Stimulated activated CD8-positive, alpha-beta memory T cell treated with anti-CD3 and anti-CD28 coated beads, Interleukin-12 subunit alpha, Interleukin-12 subunit beta, amount 100 ng/mL, for 24 hours (primary cell): Measurements from ENCODE around the gene CTXND2.
"Not testable (repeated sequence)": the region's sequence is repeated elsewhere in the genome, so short reads cannot be mapped to it uniquely, and the experiment has no call there.

Experiments
- DNase-seq: peaks from one replicate; pipeline ENCODE4 v3.0.0-alpha.2; 2020; ENCODE audit errors: extremely low read depth

CTXND2 gene

DNA sequence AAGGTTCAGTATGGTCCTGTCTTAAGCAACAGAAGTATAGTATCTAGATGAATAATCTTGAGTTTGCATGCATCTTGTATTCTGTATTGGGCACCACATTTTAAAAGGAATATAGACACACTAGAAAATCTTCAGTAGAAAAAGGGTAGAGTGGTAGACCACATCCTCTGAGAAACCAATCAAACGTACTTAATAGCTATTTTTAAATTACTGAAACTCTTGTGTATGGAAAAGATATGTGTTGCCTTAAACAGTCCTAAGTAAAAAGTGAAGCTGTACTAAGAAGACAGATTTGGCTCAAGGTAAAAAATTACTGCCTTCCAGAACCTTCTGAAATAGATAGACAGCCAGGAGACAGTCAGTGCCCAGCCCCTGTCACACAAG, 3.1 kb downstream of the CTXND2 start:
- no peak for DNase-seq

DNA sequence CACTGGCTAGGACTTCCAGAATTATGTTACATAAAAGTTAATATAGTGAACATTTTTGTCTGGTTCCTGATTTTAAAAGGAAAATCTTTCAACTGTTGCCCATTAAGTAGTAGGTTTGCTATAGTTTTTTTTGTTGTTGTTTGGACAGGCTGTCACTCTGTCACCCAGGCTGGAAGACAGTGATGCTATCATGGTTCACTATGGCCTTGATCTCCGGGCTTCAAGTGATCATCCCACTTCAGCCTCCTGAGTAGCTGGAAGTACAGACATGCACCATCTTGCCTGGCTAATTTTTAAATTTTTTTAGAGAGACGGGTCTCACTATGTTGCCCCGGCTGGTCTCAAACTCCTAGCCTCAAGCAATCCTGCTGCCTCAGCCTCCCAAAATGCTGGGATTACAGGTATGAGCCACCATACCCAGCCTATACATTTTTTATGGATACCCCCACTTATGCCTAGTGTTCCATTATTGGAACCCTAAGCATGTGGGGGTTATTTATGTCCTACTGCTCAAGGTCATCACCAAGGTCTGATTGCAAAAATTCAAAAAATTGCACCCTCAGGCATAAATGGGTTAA, 6.5 kb downstream of the CTXND2 start:
- no peak for DNase-seq

DNA sequence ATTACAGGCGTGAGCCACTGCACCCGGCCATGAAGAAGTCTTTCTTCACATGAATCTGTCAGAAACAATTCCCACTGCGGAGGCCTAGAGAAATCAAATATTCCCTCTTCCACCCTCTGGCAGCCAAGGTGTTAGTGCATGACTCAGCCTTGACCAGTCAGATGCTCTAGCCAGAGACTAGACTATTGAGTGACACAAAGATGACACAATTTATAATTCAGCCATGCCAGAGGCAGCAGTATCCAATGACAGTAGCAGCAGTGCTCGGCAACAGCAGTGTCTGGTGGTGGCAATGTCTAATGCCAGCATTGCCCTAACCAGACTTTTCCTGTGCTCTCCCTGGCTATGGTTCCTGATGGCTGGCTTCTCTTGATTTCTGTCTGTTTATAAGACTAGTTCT, 8.7 kb downstream of the CTXND2 start:
- no peak for DNase-seq

DNA sequence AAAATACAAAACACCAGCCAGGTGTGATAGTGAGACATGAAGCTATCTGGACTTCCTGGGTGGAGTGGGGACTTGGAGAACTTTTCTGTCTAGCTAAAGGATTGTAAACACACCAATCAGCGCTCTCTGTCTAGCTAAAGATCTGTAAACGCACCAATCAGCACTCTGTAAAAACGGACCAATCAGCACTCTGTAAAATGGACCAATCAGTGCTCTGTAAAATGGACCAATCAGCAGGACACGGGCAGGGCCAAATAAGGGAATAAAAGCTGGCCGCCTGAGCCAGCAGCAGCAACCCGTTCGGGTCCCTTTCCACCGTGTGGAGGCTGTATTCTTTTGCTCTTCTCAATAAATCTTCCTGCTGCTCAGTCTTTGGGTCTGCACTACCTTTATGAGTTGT, 12.9 kb downstream of the CTXND2 start:
- not testable (repeated sequence) for DNase-seq

DNA sequence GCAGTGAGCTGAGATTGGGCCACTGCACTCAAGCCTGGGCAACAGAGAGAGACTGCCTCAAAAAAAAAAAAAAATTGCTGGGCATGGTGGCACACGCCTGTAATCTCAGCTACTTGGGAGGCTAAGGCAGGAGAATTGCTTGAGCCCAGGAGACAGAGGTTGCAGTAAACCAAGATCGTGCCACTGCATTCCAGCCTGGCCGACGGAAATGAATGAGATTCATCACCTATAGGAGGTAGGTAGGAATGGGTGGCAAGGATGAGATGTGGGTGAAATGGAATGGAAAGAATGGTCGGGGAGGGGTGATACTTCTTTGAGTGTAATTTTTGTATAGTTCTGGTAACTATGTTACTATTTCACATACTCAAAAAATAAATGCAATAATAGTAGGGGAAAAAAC, 15.4 kb downstream of the CTXND2 start:
- no peak for DNase-seq

DNA sequence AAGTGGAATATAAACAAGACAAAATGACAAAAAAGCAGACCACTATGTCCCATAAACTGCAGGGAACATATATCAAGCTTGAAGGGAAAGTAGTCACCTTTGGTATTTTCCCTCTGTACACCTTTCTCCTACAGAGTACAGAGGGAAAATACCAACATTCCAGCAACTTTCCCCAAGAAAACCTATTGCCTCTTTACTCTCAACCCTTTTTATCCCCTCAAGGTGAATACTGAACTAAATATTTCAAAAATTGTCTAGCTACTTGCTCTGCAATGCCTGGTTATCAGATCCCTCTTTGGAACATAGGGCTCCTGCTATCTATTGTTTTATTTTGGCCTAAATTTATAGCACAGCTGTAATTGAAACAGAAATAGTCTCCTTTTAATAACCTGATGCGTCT, 15.8 kb downstream of the CTXND2 start:
- no peak for DNase-seq

DNA sequence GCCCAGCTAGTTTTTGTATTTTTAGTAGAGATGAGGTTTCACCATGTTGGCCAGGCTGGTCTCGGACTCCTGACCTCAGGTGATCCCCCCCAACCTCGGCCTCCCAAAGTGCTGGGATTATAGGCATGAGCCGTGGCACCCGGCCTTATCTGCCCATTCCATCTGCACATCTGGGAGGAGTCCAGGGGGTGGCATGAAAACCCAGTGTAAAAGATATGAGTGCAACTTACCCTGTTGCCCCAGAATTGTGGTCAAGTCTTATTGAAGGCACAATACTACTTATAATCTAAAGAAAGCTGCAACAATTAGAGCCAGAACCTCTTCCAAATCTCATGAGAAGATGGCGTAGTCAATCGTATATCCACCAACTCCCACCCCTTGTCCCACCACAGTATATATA, 18.4 kb downstream of the CTXND2 start:
- DNase-seq = no peak

DNA sequence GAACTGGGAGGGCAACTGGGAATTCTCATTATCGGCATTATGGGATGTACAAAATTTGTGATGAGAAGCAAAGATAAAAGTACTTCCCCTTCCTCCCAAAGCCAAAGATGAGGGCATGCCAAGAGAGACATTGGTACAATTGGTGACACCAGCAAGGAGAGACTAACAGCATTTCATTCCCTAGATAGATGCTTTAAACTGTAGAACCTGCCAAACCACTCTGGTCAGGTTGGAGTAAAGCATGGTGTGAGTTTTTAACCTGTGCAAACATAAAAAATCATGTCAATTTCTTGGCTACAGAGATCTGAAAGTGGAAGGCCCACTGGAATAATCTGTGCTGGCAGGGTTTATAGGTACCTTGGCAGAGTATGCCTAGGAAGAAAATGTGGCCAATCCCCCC, 19.4 kb downstream of the CTXND2 start:
- DNase-seq = no peak

DNA sequence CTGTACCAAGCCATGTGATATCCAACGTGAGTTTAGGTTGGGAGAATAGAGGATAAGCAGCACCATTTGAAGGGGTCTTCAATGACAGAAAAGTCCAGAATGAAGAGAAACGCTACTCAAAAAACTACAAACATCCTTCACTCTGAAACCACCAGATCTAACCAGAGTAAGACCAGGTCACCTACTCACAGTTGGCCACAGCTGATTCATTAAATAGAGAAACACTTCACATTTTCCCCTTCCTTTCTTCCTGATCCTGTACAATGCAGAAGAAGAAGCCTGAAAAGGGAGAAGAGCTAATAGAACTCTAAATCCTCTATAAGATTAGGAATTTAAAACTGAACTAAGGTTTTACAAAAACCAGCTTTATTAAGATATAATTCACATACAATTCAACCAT, 19.9 kb downstream of the CTXND2 start:
- no peak for DNase-seq

DNA sequence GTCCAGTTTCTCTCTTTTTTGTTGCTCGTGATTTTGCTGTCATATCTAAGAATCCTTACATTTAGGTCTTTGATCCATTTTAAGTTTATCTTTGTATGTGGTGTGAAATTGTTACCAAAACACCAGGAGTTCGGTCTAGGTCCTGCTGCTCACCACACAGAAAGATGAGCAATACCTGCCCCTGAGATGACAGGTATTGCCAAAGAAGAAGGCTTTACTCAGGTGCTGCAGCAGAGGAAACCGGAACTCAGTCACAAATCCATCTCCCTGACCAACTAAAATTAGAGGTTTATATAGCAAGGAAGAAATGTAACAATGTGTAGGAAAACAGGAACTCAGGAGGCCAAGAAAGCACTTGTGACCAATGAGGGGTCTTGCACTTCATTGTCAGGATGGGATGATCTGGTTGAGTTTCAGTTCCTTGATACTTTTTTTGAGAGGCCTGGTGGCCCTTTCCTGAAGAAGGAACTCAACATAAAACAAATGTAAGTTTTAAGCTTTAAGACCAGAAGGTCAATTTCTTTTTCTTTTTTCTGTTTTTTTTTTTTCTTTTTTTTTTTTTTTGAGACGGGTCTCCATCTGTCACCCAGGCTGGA, 22.7 kb downstream of the CTXND2 start:
- DNase-seq = no peak

DNA sequence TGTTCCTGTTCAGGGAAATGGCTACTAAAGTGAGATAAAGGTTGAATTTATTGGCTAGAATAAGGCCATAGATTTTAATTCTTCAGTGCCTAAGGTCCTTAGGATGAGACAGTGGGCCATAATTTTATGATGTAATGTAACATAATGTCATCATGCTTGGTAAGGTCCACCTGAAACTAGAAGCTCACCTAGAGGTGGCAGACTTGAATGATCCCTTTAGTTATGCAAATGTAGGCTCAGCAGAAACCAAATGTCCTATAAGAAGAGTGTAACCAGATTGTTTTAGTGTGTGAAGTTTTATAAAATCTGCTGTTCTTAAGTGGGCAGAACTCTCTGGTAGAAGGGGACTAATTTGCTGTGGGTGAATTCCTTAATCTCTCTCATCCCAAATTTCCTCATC, 25.7 kb downstream of the CTXND2 start:
- no peak for DNase-seq

DNA sequence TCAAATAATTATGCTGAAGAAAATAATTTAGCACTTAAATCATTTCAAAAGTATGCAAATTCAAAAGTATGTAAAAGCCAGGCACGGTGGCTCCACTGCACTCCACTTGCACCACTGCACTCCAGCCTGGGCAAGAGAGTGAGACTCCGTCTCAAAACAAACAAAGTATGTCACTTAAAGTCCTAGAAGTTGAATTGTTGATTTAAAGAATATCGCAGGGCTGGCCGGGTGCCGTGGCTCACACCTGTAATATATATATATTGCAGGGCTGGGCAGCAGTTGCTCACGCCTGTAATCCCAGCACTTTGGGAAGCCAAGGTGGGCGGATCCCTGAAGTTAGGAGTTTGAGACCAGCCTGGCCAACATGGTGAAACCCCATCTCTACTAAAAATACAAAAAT, 30.5 kb downstream of the CTXND2 start:
- no peak for DNase-seq

DNA sequence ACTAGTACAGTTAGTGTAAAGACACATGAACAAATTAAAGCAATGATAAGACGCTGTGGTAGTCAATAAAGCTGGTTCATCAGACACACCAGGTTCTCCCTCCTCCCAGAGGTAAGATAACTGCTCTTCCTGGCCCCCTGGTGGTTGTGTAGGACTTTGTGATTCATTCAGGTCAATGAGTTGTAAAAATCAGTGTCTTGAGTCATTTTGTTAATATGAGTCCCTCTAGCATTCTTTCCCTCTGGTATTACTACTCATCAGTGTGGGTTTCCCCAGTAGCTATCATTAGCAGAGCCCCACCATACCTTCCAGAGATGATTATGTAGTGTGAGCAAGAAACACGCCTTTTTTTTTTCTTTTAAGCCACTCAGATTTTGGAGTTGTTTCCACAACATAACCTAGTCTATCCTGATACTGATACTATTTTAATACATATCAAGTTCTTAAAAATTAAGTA, 35.6 kb downstream of the CTXND2 start:
- peak; percentile 65 for DNase-seq

DNA sequence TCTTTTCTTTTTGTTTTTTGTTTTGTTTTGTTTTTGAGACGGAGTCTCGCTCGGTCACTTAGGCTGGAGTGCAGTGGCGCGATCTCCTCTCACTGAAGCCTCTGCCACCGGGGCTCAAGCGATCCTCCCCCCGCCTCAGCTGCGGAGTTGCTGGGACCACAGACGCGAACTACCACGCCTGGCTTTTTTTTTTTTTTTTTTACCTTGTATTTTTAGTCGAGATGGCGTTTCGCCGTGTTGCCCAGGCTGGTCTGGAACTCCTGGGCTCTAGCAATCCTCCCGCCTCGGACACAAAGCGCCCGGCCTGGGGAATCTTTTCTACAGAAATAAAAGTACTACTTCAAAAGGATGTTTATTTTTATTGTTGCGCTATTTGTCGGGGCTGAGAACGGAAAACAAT, 38.1 kb downstream of the CTXND2 start:
- no peak for DNase-seq

DNA sequence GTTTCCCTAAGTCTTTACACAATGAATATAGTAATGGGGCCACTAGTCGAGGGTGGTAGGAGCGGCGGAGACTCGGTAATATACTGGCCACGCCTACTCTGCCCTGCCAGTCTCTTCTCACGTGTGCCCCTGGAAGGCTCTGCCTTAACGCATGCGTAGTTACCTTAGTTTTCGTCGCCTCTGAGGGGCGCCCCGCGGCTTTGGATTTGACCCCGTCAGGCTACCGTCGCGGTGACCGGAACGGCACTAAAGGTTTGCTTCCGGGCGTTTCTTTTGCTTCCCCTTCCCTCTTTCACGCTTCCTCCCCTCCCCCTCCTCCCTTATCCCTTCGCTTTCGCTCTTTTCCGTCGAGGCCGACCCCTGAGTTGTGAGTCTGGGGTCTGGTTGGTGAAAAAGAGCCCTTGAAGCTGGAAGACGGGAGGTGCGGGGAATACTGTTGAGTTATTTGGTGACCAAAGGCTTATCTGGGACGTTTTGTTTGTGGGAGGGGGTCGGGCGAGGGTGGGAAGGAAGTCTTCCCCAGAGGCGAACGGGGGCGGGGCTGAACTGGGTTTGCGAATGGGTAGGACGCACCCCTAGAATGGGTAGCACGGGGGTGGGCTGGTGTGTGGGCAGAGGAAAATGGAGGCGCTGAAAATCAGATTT, 39.3 kb downstream of the CTXND2 start, which contains the start of gene SETDB1:
Gene SETDB1 (plus strand): TSS at position 267 of the 645 bp plus-strand sequence. CDS start 1,352 bp downstream, outside the sequence.
- peak; percentile 88 for DNase-seq

DNA sequence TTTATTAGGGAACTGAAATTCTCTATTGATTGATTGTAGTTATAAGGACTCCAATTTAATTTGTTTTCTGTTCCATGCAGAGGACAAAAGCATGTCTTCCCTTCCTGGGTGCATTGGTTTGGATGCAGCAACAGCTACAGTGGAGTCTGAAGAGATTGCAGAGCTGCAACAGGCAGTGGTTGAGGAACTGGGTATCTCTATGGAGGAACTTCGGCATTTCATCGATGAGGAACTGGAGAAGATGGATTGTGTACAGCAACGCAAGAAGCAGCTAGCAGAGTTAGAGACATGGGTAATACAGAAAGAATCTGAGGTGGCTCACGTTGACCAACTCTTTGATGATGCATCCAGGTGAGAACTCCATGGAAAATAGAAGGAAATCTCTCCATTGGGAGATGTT, 40.7 kb downstream of the CTXND2 start:
- DNase-seq = no peak

DNA sequence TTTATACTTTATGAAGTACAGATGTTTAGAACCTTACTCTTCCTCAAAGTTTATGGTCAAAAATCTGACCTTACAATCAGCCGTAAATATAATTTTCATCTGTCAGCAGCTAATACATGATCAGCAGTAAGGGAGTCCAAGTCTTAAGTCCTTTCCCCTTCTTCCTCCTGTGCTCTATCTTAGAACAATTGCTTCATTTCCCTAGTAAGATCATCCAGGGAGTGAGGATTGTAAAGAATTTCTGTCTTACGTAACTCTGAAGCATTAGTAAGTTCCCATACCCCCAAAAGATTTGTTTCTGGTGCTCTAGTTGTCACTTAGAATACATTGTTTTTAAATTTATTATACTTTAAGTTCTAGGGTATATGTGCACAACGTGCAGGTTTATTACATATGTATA, 41.4 kb downstream of the CTXND2 start:
- no peak for DNase-seq

DNA sequence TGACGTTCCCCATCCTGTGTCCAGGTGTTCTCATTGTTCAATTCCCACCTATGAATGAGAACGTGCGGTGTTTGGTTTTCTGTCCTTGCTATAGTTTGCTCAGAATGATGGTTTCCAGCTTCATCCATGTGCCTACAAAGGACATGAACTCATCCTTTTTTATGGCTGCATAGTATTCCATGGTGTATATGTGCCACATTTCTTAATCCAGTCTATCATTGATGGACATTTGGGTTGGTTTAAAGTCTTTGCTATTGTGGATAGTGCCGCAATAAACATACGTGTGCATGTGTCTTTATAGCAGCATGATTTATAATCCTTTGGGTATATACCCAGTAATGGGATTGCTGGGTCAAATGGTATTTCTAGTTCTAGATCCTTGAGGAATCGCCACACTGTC, 41.8 kb downstream of the CTXND2 start:
- not testable (repeated sequence) for DNase-seq

DNA sequence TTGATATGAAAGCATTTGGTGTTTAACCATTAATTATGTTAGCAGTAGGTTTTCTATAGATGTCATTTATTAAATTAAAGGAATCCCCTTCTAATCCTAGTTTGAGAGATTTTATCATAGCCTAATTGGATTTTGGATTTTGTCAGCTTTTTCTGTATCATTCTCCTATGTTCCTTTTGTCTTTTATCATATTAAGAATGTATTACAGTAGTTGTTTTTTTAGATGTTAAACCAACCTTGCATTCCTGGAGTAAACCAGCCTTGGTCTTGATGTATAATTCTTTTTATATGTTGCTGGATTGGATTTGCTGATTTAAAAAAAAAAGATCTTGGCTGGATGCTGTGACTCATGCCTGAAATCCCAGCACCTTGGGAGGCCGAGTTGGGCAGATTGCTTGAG, 44.8 kb downstream of the CTXND2 start:
- no peak for DNase-seq

DNA sequence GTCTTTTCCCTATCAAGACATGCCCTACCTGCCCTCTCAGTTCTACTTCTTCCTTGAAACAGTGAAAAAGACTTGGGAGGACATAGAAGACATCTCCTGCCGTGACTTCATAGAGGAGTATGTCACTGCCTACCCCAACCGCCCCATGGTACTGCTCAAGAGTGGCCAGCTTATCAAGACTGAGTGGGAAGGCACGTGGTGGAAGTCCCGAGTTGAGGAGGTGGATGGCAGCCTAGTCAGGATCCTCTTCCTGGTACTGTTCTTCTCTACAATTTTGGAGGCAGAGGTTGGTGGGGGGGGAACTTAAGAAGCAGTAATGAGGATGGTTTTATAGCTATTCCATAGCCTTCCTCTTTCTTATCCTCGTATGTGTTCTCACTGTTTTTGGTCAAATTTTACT, 57.9 kb downstream of the CTXND2 start:
- DNase-seq = no peak

DNA sequence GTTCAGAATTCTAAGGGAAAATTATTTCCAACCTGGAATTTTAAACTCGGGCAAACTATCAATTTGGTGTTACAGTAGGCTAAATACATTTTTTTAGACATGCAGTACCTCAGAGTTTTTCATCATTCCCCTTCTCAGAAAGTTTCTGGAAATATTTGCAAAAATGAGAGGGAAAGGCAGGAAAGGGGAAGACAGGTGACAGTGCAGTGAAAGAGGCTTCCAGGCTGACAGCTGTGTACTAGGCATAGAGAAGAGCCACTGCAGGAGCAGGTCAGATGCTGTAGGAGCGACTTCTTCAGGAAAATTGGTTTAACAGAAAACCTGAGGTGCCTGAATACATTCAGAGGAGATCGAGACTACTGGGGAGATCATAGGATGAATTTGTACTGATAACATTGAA, 67.8 kb downstream of the CTXND2 start:
- DNase-seq = no peak

DNA sequence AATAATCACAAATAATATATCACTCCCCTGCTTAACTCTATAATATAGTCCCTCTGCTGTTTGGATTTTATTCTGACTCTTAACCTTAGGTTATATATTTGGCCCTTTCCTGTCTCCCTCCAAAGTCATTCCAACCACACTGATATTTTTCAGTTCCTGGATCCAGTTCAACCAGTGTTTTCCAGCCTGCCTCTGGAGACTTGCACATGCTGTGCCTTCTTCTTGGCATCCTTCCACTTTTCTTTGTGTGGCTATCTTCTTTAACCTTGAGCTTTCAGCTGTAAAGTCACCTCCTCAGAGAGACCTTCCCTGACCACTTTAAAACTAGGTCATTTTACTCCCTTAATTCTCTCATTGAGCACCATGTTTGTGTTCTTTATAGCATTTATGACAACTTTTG, 68.3 kb downstream of the CTXND2 start:
- DNase-seq = no peak

DNA sequence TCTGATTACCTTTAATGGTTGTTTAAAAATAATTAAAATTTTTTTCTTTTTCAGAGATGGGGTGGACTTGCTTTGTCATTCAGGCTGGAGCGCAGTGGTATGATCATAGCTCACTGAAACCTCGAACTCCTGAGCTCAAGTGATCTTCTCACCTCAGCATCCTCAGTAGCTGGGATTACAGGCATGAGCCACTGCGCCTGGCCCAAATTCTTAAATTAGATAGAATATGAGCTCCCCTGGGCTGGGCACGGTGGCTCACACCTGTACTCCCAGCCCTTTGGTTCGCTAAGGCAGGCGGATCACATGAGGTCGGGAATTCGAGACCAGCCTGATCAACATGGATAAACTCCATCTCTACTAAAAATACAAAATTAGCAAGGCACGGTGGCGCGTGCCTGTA, 70.7 kb downstream of the CTXND2 start:
- DNase-seq = no peak

DNA sequence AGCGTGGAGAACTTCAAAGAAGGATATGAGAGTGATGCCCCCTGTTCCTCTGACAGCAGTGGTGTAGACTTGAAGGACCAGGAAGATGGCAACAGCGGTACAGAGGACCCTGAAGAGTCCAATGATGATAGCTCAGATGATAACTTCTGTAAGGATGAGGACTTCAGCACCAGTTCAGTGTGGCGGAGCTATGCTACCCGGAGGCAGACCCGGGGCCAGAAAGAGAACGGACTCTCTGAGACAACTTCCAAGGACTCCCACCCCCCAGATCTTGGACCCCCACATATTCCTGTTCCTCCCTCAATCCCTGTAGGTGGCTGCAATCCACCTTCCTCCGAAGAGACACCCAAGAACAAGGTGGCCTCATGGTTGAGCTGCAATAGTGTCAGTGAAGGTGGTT, 73.7 kb downstream of the CTXND2 start:
- DNase-seq = no peak
